ENCODE results near the gene CPM. TPM values are rescaled to one million over a fixed set of nuclear protein-coding genes. Genes with fewer than 3 reads are reported as not detected.
"Not testable (repeated sequence)": the region's sequence is repeated elsewhere in the genome, so short reads cannot be mapped to it uniquely, and the experiment has no call there.

Gene CPM
- total RNA-seq, 1 experiment from 2014 or later, result 0.89 TPM

- H3K4me1 Mint-ChIP-seq (ENCODE audit: insufficient read depth, unreplicated experiment), result peaks cover 8% of the 10 kb centered on the region
- TF ChIP-seq, protein P1, sequence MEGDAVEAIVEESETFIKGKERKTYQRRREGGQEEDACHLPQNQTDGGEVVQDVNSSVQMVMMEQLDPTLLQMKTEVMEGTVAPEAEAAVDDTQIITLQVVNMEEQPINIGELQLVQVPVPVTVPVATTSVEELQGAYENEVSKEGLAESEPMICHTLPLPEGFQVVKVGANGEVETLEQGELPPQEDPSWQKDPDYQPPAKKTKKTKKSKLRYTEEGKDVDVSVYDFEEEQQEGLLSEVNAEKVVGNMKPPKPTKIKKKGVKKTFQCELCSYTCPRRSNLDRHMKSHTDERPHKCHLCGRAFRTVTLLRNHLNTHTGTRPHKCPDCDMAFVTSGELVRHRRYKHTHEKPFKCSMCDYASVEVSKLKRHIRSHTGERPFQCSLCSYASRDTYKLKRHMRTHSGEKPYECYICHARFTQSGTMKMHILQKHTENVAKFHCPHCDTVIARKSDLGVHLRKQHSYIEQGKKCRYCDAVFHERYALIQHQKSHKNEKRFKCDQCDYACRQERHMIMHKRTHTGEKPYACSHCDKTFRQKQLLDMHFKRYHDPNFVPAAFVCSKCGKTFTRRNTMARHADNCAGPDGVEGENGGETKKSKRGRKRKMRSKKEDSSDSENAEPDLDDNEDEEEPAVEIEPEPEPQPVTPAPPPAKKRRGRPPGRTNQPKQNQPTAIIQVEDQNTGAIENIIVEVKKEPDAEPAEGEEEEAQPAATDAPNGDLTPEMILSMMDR (IDR thresholded peaks at IDR 0.05; ENCODE audit: unreplicated experiment), result no peak
Observed at GRCh38 chr12:68805592-68806120, 127.3 kb downstream of the CPM start.

DNA sequence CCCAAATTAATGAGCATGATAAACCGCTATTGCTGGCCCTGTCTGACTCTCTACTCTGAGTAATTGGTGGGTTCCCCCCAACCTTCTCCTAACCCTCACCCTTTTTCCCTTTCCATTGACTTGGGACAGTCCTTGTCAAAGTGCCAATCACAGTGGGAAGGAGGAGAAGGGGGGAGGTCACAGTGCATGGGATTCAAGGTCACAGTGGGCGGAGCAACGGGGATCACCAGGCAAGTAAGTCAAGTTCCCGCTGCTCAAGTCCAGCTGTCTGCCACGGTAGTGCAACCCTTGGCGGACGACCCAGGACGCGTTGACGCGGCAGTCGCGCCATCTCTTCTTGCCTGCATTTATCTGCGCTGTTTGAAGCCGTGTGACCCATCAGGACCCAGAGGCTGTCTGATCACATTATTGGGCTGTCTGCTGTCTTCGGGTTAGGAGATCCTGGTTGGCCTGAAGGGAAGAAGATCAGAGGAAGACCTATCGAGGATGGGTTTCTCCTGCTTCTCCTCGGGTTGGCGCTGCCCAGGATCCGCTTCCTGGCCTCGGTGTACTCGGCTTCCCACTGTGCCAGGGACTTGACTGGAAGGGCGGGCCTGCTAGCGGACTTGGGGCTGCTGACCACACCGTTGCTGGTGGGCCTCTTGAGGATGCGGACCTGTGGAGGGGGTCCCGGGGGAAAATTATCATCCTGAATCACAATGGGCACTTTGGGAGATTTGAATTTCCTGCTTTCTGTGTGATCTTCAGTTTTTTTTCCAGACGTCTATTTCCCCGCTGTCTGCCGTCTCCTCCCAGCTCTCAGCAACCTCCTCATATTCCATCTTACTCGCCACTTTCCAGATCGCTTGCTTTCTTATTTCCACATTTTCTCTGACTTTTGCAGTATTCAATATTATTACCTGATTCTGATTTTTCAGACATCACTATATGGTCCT lies 128.0 kb downstream of the CPM start:
- peaks cover 8% of the 10 kb centered on the region for H3K4me1 Mint-ChIP-seq (ENCODE audit: insufficient read depth, unreplicated experiment)
- H3K27me3 Mint-ChIP-seq (ENCODE audit: insufficient read depth, unreplicated experiment), result no peaks in the 10 kb centered on the region
- intact Hi-C loops (cut with micrococcal nuclease), result loop anchor here (10.0 kb wide), 1 partner anchor 470 kb away; the partner anchor contains the start of gene MDM1
- H3K9me3 Mint-ChIP-seq (ENCODE audit: unreplicated experiment), result no peaks in the 10 kb centered on the region
- ChIA-PET POLR2A (interaction anchor here (0.6 to 1.6 kb wide), 2 partner anchors 10 to 38 kb away, joined by 3 read pairs; no protein-coding TSS in a partner anchor), CTCF (no interaction called here)
- no TSS peak for BruUV-seq (replicated peaks)
- H3K4me3 Mint-ChIP-seq (ENCODE audit: unreplicated experiment), result no peak overlapping the region
- no peak overlapping the region for H3K27ac Mint-ChIP-seq (ENCODE audit: low read depth, unreplicated experiment)
- TF ChIP-seq, protein P1 (IDR thresholded peaks at IDR 0.05; ENCODE audit: unreplicated experiment), result no peak
- H3K36me3 Mint-ChIP-seq (ENCODE audit: insufficient read depth, unreplicated experiment), result peaks cover 20% of the 10 kb centered on the region
- no peak for DNase-seq (ENCODE audit: unreplicated experiment)

More at GRCh38 chr12:68805592-68806120, 127.3 kb downstream of the CPM start:
- Mint-ChIP-seq H3K27me3 (ENCODE audit: insufficient read depth, unreplicated experiment) (no peaks in the 10 kb centered on the region), H3K36me3 (ENCODE audit: insufficient read depth, unreplicated experiment) (peaks cover 28% of the 10 kb centered on the region), H3K9me3 (ENCODE audit: unreplicated experiment) (no peaks in the 10 kb centered on the region), H3K27ac (ENCODE audit: low read depth, unreplicated experiment) (no peak overlapping the region), H3K4me3 (ENCODE audit: unreplicated experiment) (no peak overlapping the region)
- ChIA-PET CTCF (no interaction called here), POLR2A (interaction anchor here (0.6 to 1.6 kb wide), 2 partner anchors 10 to 37 kb away, joined by 3 read pairs; no protein-coding TSS in a partner anchor)
- DNase-seq (ENCODE audit: unreplicated experiment), result peak; percentile 20
- no TSS peak for BruUV-seq (replicated peaks)
- intact Hi-C loops (cut with micrococcal nuclease), result loop anchor here (10.0 kb wide), 1 partner anchor 471 kb away; the partner anchor contains the start of gene MDM1

DNA sequence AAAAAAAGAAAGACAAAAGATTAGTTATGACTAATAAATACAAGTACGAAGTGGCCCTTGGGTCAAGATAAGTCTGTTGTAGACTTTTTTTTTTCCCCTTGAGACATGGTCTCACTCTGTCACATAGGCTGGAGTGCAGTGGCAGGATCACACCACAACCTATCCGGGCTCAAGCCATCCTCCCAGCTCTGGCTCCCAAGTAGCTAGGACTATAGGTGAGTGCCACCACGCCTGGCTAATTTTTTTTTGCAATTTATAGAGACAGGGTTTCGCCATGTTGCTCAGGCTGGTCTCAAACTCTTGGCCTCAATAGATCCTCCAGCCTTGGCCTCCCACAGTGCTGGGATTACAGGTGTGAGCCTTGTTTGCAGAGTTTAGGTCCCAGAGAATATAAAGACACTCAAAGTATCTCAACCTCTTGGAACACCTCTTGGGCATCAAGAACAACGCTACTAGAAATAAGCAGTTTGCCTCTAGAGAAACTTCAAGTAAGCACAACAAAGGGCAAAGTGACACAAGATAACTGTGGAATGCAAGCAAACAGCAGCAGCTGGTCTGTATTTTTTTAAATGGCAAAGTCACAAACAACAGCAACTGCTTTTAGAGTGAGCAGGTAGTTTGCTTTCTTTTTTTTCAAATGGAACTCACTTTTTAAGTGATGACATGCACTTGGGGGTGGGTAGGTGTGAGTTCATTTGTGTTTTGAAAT lies 128.9 kb downstream of the CPM start:
- TF ChIP-seq, protein P1 (IDR thresholded peaks at IDR 0.05; ENCODE audit: unreplicated experiment), result no peak
- Mint-ChIP-seq H3K9me3 (ENCODE audit: unreplicated experiment) (no peaks in the 10 kb centered on the region), H3K36me3 (ENCODE audit: insufficient read depth, unreplicated experiment) (peaks cover 12% of the 10 kb centered on the region), H3K27ac (ENCODE audit: low read depth, unreplicated experiment) (no peak overlapping the region), H3K4me3 (ENCODE audit: unreplicated experiment) (no peak overlapping the region), H3K27me3 (ENCODE audit: insufficient read depth, unreplicated experiment) (no peaks in the 10 kb centered on the region), H3K4me1 (ENCODE audit: insufficient read depth, unreplicated experiment) (peaks cover 8% of the 10 kb centered on the region)
- DNase-seq (ENCODE audit: unreplicated experiment), result no peak
- BruUV-seq (replicated peaks), result no TSS peak
- intact Hi-C loops (cut with micrococcal nuclease), result loop anchor here (10.0 kb wide), 1 partner anchor 469 kb away; the partner anchor contains the start of gene MDM1
- CTCF ChIA-PET, result interaction anchor here (0.6 kb wide), 1 partner anchor 136 kb away, joined by 4 read pairs; no protein-coding TSS in a partner anchor
- POLR2A ChIA-PET, result interaction anchor here (1.6 kb wide), 1 partner anchor 9 kb away, joined by 3 read pairs; no protein-coding TSS in a partner anchor

GRCh38 chr12:68802911-68803651 lies 129.9 kb downstream of the CPM start:
- DNase-seq (ENCODE audit: unreplicated experiment); H3K9me3 Mint-ChIP-seq (ENCODE audit: unreplicated experiment); H3K27ac Mint-ChIP-seq (ENCODE audit: low read depth, unreplicated experiment); H3K4me1 Mint-ChIP-seq (ENCODE audit: insufficient read depth, unreplicated experiment); BruUV-seq (replicated peaks); H3K27me3 Mint-ChIP-seq (ENCODE audit: insufficient read depth, unreplicated experiment); POLR2A ChIA-PET; CTCF ChIA-PET; H3K36me3 Mint-ChIP-seq (ENCODE audit: insufficient read depth, unreplicated experiment); H3K4me3 Mint-ChIP-seq (ENCODE audit: unreplicated experiment): not testable (repeated sequence)
- intact Hi-C loops (cut with micrococcal nuclease), result loop anchor here (10.0 kb wide), 1 partner anchor 468 kb away; the partner anchor contains the start of gene MDM1

- BruUV-seq (replicated peaks), result not testable (repeated sequence)
- POLR2A ChIA-PET, result interaction anchor here (0.6 to 2.6 kb wide), 2 partner anchors 11 to 56 kb away, joined by 4 to 13 read pairs; partner anchors contain the start of gene SLC35E3
Observed at GRCh38 chr12:68802372-68802745, 130.6 kb downstream of the CPM start.

More at GRCh38 chr12:68802372-68802745, 130.6 kb downstream of the CPM start:
- not testable (repeated sequence) for H3K4me1 Mint-ChIP-seq (ENCODE audit: insufficient read depth, unreplicated experiment); H3K36me3 Mint-ChIP-seq (ENCODE audit: insufficient read depth, unreplicated experiment); DNase-seq (ENCODE audit: unreplicated experiment); H3K9me3 Mint-ChIP-seq (ENCODE audit: unreplicated experiment); H3K27me3 Mint-ChIP-seq (ENCODE audit: insufficient read depth, unreplicated experiment); H3K4me3 Mint-ChIP-seq (ENCODE audit: unreplicated experiment)
- peak overlapping the region; percentile 63 for H3K27ac Mint-ChIP-seq (ENCODE audit: low read depth, unreplicated experiment)
- CTCF ChIA-PET, result interaction anchor here (1.0 kb wide), 1 partner anchor 58 kb away, joined by 3 read pairs; no protein-coding TSS in a partner anchor
- intact Hi-C loops (cut with micrococcal nuclease), result loop anchor here (10.0 kb wide), 1 partner anchor 468 kb away; the partner anchor contains the start of gene MDM1
